ENCODE data around the gene PLCXD3. TPM values are rescaled to one million over a fixed set of nuclear protein-coding genes. Genes with fewer than 3 reads are reported as not detected.

Gene PLCXD3
- polyA plus RNA-seq, 3 donors from 2014 or later: not detected

GRCh38 chr5:41268894-41269293, 241.5 kb downstream of the PLCXD3 start:
- Mint-ChIP-seq H3K9me3 (no peaks in the 10 kb centered on the region), H3K4me1 (no peaks in the 10 kb centered on the region), H3K27me3 (ENCODE audit: low read depth in 3 of 3) (peaks cover 0 to 2% (median 2%) of the 10 kb centered on the region in 3 donors), H3K27ac (no peak overlapping the region), H3K4me3 (no peak overlapping the region), H3K36me3 (no peaks in the 10 kb centered on the region)
- DNase-seq: no peak

DNA sequence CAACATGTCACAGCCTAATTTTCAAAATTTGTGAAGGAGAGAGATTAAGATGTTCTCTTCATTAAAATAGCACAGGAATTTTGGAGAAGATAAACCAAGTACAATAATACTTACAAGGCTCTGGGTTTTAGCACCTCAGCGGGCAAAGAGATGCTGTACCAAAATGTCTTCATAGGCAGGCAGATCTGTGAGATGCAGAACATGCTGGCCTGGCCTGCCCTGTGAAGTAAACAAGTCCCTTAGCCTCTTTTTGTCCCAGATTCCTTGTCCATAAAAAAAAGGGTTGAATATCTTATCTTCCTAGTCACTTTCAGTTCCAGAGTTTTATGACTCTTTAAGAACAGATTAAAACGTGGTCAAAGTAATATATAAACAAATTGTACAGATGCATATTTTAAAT, 244.0 kb downstream of the PLCXD3 start:
- no peaks in the 10 kb centered on the region for H3K36me3 Mint-ChIP-seq
- no peaks in the 10 kb centered on the region for H3K4me1 Mint-ChIP-seq
- no peak overlapping the region for H3K27ac Mint-ChIP-seq
- DNase-seq: no peak
- H3K4me3 Mint-ChIP-seq: no peak overlapping the region
- peaks cover 0 to 6% (median 2%) of the 10 kb centered on the region in 3 donors for H3K27me3 Mint-ChIP-seq (ENCODE audit: low read depth in 3 of 3)
- H3K9me3 Mint-ChIP-seq: peaks cover 0 to 7% (median 0%) of the 10 kb centered on the region in 6 donors

GRCh38 chr5:41264019-41264418, 246.4 kb downstream of the PLCXD3 start:
- Mint-ChIP-seq H3K27me3 (ENCODE audit: low read depth in 3 of 3) (peaks cover 0 to 5% (median 5%) of the 10 kb centered on the region in 3 donors), H3K27ac (no peak overlapping the region), H3K4me1 (no peaks in the 10 kb centered on the region), H3K36me3 (no peaks in the 10 kb centered on the region), H3K9me3 (peaks cover 0 to 10% (median 3%) of the 10 kb centered on the region in 6 donors), H3K4me3 (no peak overlapping the region)
- no peak for DNase-seq

DNA sequence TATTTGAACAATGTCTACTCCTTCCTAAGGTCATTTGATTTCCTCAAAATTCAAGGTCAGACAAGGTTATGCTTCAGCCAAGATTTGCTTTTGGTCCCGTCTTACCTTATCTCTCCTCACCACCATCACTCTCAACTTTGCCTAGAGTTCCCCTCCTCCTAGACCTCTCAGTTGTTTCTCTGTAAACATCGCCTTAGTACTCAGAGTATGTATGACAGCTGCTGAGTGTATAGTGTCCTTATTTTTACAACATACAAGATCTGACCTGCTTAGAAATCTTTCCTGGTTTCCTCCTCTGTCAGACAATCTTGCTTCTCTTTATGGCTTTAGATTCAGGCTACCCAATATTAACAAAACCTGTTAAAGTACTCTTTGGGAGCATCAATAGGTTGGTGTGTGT, 247.1 kb downstream of the PLCXD3 start:
- Mint-ChIP-seq H3K27me3 (ENCODE audit: low read depth in 3 of 3) (peaks cover 0 to 5% (median 3%) of the 10 kb centered on the region in 3 donors), H3K9me3 (peaks cover 0 to 13% (median 3%) of the 10 kb centered on the region in 6 donors), H3K36me3 (no peaks in the 10 kb centered on the region), H3K4me3 (no peak overlapping the region), H3K27ac (no peak overlapping the region), H3K4me1 (no peaks in the 10 kb centered on the region)
- no peak for DNase-seq
